Measurements from ENCODE around the gene PANX1. TPM values are rescaled to one million over a fixed set of nuclear protein-coding genes. Genes with fewer than 3 reads are reported as not detected.
A peak's percentile ranks its signal among the peaks of the same experiment; 100 is the strongest.

Gene PANX1
- total RNA-seq, 1 experiment from 2014 or later: 50.3 TPM

DNA sequence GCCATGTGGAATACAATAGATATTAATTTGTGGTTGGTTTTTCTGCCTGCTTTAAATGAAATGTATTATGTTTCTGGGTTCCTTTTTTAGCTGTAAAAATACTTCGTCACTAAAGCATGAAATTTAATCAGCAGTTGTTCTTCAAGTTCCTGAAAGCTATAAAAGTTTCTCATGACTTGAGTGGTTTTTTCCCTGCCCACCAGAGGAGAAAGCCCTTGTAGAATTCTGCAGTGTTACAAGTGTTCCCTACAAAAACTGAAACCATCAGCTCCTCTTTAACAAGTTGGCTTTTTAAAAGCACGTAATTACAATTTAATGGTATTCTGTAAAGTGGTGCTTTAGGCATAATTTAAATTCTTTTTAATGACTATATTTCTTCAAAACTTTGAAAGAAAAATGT, 56.2 kb downstream of the PANX1 start:
- DNase-seq (ENCODE audit: low read depth): no peak

DNA sequence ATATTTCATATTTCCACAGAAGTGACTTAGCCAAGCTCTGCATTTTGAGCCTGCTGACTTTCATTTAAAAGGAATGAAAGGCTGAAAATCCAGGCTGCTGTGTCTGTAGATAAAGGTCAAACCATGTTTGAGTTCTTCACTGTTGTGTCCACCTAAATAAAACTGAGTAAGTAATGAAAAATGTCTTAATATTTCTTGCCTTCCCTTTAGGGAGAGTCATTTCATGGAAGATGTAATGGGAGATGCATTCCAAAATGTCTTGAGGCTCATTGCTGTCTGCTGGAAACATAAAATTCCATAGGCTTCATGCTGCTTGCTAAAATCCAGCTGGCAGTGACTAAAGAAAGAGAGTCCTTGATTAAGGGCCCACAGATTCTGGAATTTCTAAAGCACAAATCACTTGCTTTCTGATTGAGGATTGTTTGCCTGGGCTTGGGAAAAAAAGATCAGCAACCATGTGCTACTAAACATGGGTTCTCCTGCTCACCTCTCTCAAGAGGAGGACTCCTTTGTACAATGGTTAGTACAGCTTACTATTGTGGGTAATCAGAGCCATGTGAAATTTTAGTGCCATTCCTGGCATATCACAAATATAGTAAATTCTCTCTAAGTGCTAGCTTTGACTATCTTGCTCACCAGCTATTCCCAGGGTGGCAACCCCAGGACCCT, 56.9 kb downstream of the PANX1 start:
- DNase-seq (ENCODE audit: low read depth): no peak

DNA sequence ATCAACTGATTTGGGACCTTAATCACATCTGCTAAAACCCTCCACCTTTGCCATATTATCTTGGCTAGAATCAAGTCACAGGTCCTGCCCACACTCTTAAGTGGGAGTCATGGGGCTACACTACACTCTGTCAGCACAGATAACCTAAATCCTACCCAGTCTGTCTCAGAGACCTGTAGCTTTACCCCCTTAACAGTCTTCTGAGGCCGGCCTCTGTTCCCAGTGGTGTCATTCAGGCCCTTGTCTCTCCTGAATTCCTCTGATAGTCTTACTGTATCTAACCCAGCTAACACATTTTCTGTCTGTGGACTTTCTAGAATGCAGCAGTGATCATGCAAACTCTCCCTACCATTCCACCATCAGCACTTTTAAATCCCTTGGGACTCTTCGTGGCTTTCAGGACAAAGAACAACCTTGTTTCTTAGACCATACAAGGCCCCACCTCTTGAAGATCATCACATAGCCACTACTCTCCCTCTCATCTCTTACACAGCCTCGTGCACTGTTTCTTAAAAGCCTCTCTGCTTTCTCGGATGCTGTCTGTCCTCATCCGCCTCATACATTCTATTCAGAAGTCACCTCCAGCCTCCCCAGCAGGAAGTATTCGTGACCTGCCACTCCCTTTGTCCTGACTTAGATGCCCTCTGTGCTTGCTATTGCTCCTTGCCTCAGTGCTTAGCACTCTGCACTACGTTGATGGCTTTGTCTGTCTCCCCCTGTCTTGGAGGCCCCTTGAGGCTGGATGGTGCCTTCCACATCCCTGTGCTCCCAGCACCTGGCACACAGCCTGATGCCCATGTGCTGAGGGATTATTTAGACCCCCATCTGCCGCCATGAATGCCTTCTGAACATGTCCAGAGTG, 57.9 kb downstream of the PANX1 start:
- no peak for DNase-seq (ENCODE audit: low read depth)

DNA sequence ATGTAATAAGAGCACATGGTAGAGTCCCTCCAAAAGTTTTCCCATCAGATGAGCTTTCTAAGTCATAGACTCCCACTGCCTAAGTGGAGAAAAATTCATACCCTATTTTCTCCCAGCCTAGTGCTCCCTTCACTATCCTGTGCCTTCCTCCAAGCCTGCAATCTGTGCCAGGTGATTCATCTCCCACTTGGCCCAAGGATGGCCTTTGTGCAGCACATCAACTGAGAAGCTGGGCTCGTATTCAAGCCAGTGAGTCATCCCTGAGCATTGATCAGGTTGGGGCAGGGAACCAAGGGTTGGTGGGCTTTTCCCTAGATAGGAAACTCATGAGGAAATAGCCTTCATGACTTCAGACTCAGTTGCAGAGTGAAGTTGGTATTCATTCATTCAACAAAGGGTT, 64.6 kb downstream of the PANX1 start:
- DNase-seq (ENCODE audit: low read depth): peak; percentile 75

DNA sequence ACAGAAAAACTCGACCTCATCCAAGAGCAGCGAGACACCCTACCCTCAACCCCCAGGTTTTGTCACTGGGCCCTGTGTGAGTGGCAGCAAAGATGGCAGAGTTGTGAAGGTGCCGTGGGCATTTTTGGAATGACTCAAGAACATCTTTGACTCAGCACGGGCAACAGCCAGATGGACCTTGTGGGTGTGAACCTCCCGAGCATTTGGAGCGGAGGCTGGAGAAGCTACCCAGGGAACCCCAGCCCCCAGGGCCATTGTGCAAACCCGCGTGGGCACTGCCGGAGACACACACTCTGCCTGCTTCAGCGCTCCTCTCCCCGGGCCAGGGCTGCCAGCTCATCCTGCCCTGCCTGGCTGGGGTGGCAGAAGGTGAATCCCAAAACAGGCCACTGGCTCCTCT, 66.1 kb downstream of the PANX1 start:
- no peak for DNase-seq (ENCODE audit: low read depth)

DNA sequence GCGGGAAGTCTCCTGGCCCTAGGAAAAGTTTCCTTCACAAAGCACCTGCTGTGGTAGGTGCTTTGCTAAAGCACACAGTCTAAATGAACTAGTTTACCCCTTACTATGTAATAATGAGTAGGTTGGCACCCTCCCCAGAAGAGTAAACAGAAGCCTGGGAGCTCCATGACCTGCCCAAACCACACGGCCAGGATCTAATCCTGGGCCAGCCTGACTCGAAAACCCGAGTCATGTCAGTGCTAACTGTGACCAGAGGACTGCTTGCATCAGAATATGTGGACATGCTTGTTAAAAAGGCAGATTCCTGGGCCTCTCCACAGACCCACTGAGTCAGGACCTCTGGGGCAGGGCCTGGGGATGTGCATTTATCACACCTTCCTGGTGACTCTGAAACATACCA, 67.7 kb downstream of the PANX1 start:
- no peak for DNase-seq (ENCODE audit: low read depth)

DNA sequence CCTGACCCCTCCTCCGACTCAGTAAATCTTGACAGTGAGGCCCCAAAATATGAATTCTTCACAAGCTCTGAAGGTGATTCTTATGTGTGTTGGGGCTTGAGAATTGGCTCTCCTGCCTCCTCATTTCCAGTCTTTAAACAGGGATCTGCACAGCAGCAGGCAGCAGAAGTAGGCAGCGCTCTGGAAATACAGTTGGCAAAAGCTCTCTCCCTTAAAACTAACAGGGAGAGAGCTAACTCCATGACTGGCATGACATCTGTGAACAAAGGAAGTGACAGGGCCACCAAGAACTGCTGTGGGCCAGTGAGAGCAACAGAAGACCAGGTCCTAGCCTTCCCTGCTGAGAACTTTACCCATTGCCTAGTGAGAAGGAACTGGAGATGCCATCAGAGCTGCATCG, 70.1 kb downstream of the PANX1 start:
- DNase-seq (ENCODE audit: low read depth): no peak

DNA sequence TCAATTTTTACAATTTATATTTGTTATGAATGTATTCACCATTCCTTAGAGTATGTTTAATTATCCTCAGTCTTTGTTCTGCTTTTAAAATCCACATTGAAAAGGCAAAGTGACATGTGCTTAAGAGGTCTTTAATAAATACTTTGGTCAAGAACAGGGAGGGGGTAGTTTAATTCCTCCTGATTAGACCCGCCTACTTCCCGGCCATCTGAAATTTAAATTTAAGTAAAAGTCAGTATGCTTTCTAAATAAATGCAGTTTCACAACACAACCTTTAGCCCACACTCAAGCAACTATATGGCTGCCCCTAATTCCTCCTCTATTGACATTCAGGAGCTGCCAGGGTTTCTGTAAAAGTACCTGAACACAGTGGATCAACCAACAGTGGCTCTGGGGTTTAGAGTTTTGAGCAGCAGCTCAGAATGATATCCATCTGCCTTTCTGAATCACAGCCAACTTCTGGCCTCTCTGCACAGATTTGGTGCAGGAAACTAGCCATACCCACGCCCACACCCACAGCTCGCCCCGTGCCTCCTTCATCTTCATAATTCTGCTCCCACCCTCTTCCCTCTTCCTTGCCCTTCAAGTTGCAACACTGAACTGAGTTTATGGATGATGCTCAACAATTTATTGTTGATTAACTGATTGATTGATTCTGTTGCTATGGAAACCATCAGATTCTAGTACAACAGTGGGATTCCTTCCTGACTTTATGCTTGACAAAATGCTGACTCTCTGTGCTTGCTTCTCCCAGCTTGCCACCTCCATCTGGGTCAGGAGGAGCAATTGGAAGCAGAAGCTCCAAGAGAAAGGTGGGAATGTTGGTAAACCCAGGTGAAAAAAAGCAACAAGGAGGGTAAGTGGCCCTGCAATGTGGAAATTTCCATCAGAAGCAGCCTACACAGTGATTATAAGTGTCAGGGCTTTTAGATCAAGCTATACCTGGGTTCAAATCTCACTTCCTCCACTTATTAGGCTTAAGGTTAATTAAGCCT, 70.8 kb downstream of the PANX1 start:
- DNase-seq (ENCODE audit: low read depth): no peak

DNA sequence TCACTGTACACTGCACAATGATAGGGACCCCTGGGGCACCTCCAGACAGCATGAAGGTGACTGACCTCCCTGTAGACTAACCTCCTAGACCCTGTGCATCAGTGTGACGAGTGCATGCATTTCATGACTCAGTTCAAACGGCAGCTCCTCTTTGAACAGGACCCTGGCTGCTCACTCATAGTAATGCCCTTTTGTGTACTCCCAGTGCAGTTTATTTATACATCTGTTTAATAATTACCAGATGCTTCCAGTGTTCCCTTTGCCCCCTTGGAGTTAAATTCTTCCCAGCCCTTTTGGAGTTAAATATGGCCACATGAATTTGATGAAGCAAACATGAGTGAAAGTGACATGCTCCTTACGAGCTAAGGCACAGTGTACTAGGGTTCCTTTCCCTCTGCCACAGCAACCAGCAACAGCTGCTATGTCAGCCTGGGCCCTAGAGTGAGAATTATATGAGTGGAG, 72.4 kb downstream of the PANX1 start:
- peak; percentile 7 for DNase-seq (ENCODE audit: low read depth)

DNA sequence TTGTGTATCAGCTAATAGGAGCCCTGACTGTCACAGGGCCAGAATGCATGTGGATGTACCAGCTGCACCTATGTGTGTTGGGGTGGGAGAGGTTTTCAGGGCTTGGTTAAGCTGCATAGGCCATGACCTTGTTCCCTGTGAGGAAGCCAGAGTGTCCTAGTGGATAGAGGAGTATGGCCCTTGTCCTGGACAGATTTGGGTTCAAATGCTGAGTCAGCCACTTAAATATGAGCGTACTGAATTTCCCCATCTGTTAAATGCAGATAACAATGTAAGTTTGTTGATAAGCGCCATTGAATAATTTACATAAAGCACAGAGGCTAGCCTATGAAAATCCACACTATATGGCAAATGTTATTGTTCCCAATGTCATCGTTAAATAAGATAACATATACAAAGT, 74.4 kb downstream of the PANX1 start:
- DNase-seq (ENCODE audit: low read depth): no peak

DNA sequence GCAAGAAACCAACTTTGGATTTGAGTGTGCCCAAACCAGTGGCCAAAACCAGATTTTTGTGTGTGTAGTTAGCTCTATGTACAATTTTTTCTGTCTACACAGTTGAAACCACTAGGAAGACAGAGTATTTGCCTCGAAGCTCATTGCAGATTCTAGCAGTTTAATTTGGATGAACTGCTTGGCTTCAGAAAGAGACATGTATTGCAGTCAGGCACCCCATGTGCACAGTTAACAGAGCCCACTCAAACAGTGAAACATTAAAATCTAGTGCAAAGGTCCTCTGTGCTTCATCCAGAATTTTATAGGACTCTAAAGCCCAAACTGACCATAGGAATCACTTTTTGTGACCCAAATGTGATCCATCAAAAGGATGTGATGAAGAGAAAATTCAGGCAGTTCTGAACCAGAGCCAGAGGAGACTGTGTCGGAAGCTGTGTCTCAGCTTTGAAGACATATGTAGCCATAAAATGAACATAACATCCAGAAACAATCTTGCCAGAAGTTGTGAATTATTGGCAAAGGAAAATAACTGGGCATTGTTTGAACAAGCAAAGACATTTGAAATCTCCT, 82.7 kb downstream of the PANX1 start:
- no peak for DNase-seq (ENCODE audit: low read depth)

DNA sequence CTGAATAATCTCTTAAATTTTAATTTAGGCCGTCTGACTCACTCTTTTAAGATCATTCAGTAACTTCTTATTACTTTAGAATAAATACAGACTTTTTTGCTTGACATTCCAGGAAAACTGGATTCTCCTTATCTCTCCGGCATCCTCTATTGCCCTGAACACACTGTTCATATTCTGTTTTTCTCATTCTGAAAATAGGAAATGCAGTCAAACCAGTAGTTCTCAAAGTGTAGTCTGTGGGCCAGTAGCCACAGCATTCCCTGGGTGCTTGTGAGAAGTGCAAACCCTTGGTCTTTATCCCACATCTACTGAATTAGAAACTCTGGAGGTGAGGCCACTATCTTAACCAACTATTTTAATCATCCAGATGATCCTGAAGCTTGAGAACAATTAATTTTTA, 84.3 kb downstream of the PANX1 start:
- DNase-seq (ENCODE audit: low read depth): no peak

DNA sequence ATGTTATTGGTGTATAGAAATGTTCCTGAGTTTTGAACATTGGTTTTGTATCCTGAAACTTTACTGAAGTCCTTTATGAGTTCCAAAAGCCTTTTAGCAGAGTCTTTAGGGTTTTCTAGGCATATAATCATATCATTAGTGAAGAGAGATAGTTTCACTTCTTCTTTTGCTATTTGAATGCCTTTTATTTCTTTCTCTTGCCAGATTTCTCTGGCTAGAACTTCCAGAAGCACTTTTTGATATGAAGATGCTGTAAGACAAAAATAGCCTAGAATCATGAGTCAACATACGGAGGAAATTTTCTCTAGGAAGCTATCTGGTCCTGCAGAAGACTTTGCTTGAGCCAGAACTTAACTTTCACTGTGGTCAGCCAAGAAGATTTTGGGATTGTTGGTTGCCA, 89.1 kb downstream of the PANX1 start:
- DNase-seq (ENCODE audit: low read depth): no peak

DNA sequence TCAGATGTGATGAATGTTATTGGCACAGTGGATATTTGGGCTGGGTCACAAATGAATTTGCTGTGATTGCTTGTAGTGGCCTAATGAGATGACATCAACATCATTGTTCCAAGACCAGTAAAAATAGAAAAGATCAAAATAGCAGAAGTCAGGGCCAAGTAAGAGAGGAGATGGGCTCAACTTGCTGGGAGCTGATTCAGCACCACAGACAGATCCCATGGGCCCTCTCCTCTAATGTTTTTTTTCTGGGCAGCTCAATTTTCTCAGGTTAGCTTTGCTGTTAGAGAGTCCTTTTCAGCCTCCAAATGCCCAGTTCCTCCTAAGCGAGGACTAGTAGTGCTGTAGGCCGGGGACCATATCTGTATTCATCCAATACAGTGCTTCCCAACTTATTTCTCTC, 89.7 kb downstream of the PANX1 start:
- no peak for DNase-seq (ENCODE audit: low read depth)

DNA sequence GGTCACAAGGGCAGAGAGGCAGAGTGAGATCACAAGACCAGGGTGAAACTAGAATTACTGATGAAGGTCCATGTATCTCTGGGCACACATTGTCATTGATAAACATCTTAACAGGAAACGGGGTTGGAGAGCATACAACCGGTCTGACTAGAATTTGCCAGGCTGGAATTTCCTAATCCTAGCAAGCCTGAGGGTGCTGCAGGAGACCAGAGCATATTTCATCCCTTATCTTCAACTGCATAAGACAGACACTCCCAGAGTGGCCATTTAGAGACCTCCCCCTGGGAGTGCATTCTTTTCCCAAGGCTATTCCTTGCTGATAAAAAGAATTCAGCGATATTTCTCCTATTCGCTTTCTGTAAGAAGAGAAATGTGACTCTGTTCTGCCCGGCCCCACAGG, 91.1 kb downstream of the PANX1 start:
- DNase-seq (ENCODE audit: low read depth): no peak

DNA sequence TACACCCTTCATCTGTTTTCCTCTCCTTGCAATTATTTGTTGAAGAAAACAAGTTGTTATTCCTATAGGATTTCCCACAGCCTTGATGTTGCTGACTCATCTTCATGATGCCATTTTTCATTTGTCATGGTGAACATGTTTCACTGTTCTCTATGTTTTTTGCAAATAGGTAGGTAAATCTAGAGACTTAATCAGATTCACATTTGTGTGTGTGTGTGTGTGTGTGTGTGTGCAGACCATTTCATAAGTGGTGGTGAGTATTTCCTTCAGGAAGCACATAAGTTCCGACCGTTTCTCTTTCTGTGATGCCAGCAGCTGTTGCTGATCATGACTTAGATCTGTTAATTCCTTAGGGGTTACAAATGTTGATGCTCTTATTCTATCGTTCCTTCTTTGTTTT, 95.4 kb downstream of the PANX1 start:
- no peak for DNase-seq (ENCODE audit: low read depth)

Other genes with a start within 250 kb of the PANX1 start
- not detected in 2 replicates for gene HEPHL1, start 107.5 kb upstream of the PANX1 start, total RNA-seq (2014; rRNA removed; shearing (Covaris generic))
- not detected in 2 replicates for gene IZUMO1R, start 175.7 kb downstream of the PANX1 start, total RNA-seq (2014; rRNA removed; shearing (Covaris generic))